Liver (tissue), 9 donors: Measurements from ENCODE around the gene PGBD5. TPM values are rescaled to one million over a fixed set of nuclear protein-coding genes. Genes with fewer than 3 reads are reported as not detected.

Experiments
- DNase-seq: peaks from one replicate; pipeline ENCODE4 v3.0.0-alpha.2; 2017; ENCODE audit warnings: low spot score
- H3K27ac ChIP-seq, 2 donors: one replicate each; pipeline ENCODE4 v1.7.0; 2013; ENCODE audit warnings: inconsistent platforms in 2 of 2, low read length in 2 of 2, control low read depth in 1 of 2, low read depth in 1 of 2, mild to moderate bottlenecking in 1 of 2
- H3K27me3 ChIP-seq, 4 donors: one replicate each; pipeline versions ENCODE4 v1.6.1 to v1.7.0; 2013; ENCODE audit warnings: low read length in 3 of 4, inconsistent platforms in 1 of 4, mild to moderate bottlenecking in 1 of 4, moderate library complexity in 1 of 4; ENCODE audit not compliant: control insufficient read depth in 4 of 4, insufficient read depth in 4 of 4
- H3K36me3 ChIP-seq, 4 donors: one replicate each; pipeline versions ENCODE4 v1.6.1 to v1.7.0; 2013; ENCODE audit warnings: low read length in 3 of 4, mild to moderate bottlenecking in 3 of 4, low read depth in 1 of 4, moderate library complexity in 1 of 4; ENCODE audit not compliant: control insufficient read depth in 4 of 4, insufficient read depth in 3 of 4
- H3K4me1 ChIP-seq, 4 donors: one replicate each; pipeline versions ENCODE4 v1.6.1 to v1.7.0; 2013; ENCODE audit warnings: low read length in 3 of 4, mild to moderate bottlenecking in 3 of 4, moderate library complexity in 1 of 4; ENCODE audit not compliant: control insufficient read depth in 4 of 4, insufficient read depth in 4 of 4
- H3K4me3 ChIP-seq, 3 donors: one replicate each; pipeline versions ENCODE4 v1.6.1 to v1.7.0; 2013; ENCODE audit warnings: low read length in 3 of 3, control low read depth in 1 of 3, low read depth in 1 of 3, mild to moderate bottlenecking in 1 of 3
- H3K9ac ChIP-seq, 2 donors: one replicate each; pipeline ENCODE4 v1.7.0; 2013; ENCODE audit warnings: low read length in 2 of 2, mild to moderate bottlenecking in 2 of 2, moderate library complexity in 2 of 2, control low read depth in 1 of 2, low read depth in 1 of 2
- H3K9me3 ChIP-seq, 4 donors: one replicate each; pipeline versions ENCODE4 v1.6.1 to v1.7.0; 2013; ENCODE audit warnings: low read length in 3 of 4; ENCODE audit not compliant: control insufficient read depth in 4 of 4
- CTCF ChIP-seq: fragments of 150-350 bp; IDR thresholded peaks from 2 replicates; pipeline ENCODE4 v1.5.1; 2017; ENCODE audit warnings: improper control_type of control experiment, low read depth, low read length; ENCODE audit not compliant: missing input control
- EGR1 ChIP-seq, 2 donors: IDR thresholded peaks; 2 replicates each; pipeline ENCODE4 v1.6.1; 2016 to 2018; ENCODE audit warnings: antibody characterized with exemption in 2 of 2, low read depth in 2 of 2
- FOXA1 ChIP-seq: IDR thresholded peaks from 2 replicates; pipeline ENCODE4 v1.6.1; 2016; ENCODE audit warnings: antibody characterized with exemption
- GABPA ChIP-seq, 2 donors: IDR thresholded peaks in 1 of 2; conservative IDR thresholded peaks in 1 of 2; 2 replicates each; pipeline ENCODE4 v1.6.1; 2016; ENCODE audit warnings: antibody characterized with exemption in 2 of 2, mild to moderate bottlenecking in 1 of 2, moderate library complexity in 1 of 2
- HNF4G ChIP-seq: IDR thresholded peaks from 2 replicates; pipeline ENCODE4 v1.6.1; 2016; ENCODE audit warnings: antibody characterized with exemption
- JUND ChIP-seq, 2 donors: IDR thresholded peaks; 2 replicates each; pipeline ENCODE4 v1.6.1; 2016; ENCODE audit warnings: antibody characterized with exemption in 2 of 2
- REST ChIP-seq: IDR thresholded peaks from 2 replicates; pipeline ENCODE4 v1.6.1; 2016; ENCODE audit warnings: antibody characterized with exemption, mild to moderate bottlenecking
- RXRA ChIP-seq, 2 donors: IDR thresholded peaks; 2 replicates each; pipeline ENCODE4 v1.6.1; 2017 to 2018; ENCODE audit warnings: antibody characterized with exemption in 2 of 2, mild to moderate bottlenecking in 1 of 2
- TAF1 ChIP-seq: conservative IDR thresholded peaks from 2 replicates; pipeline ENCODE4 v1.6.1; 2016; ENCODE audit warnings: antibody characterized with exemption, mild to moderate bottlenecking
- YY1 ChIP-seq: IDR thresholded peaks from 2 replicates; pipeline ENCODE4 v1.6.1; 2016; ENCODE audit warnings: antibody characterized with exemption, mild to moderate bottlenecking
- ZBTB33 ChIP-seq: IDR thresholded peaks from 2 replicates; pipeline ENCODE4 v1.6.1; 2016; ENCODE audit warnings: antibody characterized with exemption
- WGBS: extraction: QIAGEN DNeasy Blood & Tissue Kit; methylation state at CpG from one replicate; pipeline ENCODE4 v1.1.7; 2013; 5-methylcytosine and 5-hydroxymethylcytosine counted together
- polyA plus RNA-seq, 2 donors: library from polyadenylated mRNA; stranded (reverse) in 1 of 2; unstranded in 1 of 2; fragments of 200-250 nt in 1 of 2; fragments of >200 nt in 1 of 2; fragmentation: Nextera tagmentation in 1 of 2; extraction: Ambion mirVana in 1 of 2; gene quantifications; one replicate each; pipeline versions ENCODE4 v1.2.1 to v1.2.3, GENCODE V29; 2013 to 2015
- total RNA-seq, 2 donors: library from RNA; depleted of rRNA; stranded (reverse); fragments of >200 nt; gene quantifications; one replicate each; pipeline ENCODE4 v1.2.3, GENCODE V29; 2014
- donor health status: healthy.
- donor health status: healthy.
- donor health status: healthy.
- donor health status: healthy.
- donor health status: healthy.

Gene PGBD5
- total and polyA plus RNA-seq, 4 donors: 0.88 to 5.4 (median 2.7) TPM

- no peak for DNase-seq
- no peaks in the 10 kb centered on the region for H3K9me3 ChIP-seq
- no peak for TF ChIP-seq EGR1 (IDR thresholded peaks at IDR 0.05; ENCODE audit: low read depth in 2 of 2)
- no peak for TF ChIP-seq REST
- TF ChIP-seq CTCF: no peak
- TF ChIP-seq ZBTB33: no peak
- TF ChIP-seq YY1: no peak
- TF ChIP-seq HNF4G: no peak
- TF ChIP-seq RXRA (IDR thresholded peaks at IDR 0.05): no peak
- H3K27me3 ChIP-seq: no peaks in the 10 kb centered on the region
- 94% methylated on average over 9 of the region's 9 CpGs for WGBS
- H3K4me3 ChIP-seq: no peak overlapping the region
- no peak overlapping the region for H3K27ac ChIP-seq
- H3K9ac ChIP-seq: no peak overlapping the region
- peaks cover 0 to 2% (median 0%) of the 10 kb centered on the region in 4 donors for H3K36me3 ChIP-seq
- peaks cover 0 to 11% (median 7%) of the 10 kb centered on the region in 4 donors for H3K4me1 ChIP-seq
Measured at GRCh38 chr1:230321341-230321740, 104.8 kb downstream of the PGBD5 start.

- Histone ChIP-seq H3K27ac (no peak overlapping the region), H3K27me3 (no peaks in the 10 kb centered on the region), H3K4me1 (peaks cover 0 to 10% (median 7%) of the 10 kb centered on the region in 4 donors), H3K9ac (no peak overlapping the region), H3K4me3 (no peak overlapping the region), H3K36me3 (peaks cover 0 to 2% (median 0%) of the 10 kb centered on the region in 4 donors), H3K9me3 (no peaks in the 10 kb centered on the region)
- DNase-seq: no peak
- TF ChIP-seq FOXA1 (no peak), TAF1 (no peak), REST (no peak), JUND (IDR thresholded peaks at IDR 0.05) (no peak), GABPA (IDR thresholded peaks at IDR 0.05 in 1 of 2, conservative IDR thresholded peaks at IDR 0.05 in 1 of 2) (no peak)
- 93% methylated on average over 4 of the region's 4 CpGs for WGBS
Measured at GRCh38 chr1:230320804-230321203, 105.3 kb downstream of the PGBD5 start.
